Stimulated activated effector memory CD8-positive, alpha-beta T cell treated with anti-CD3 and anti-CD28 coated beads, Interleukin-12 subunit alpha, Interleukin-12 subunit beta, amount 100 ng/mL, for 72 hours (primary cell): ENCODE results near the gene ODC1.
A peak's percentile ranks its signal among the peaks of the same experiment; 100 is the strongest.

Experiments
- ATAC-seq: fragments of 150-1000 bp; cut with Tn5 transposase; 2 replicates; pipeline ENCODE4 v1.10.0; 2021
- DNase-seq, 2 donors: peaks; one replicate each; pipeline ENCODE4 v3.0.0; 2021 to 2022; ENCODE audit warnings: low spot score in 2 of 2
- H3K27ac Mint-ChIP-seq: one replicate; pipeline ENCODE4 v1.8.0; 2022; ENCODE audit warnings: mild to moderate bottlenecking, mixed read lengths
- H3K36me3 Mint-ChIP-seq: one replicate; pipeline ENCODE4 v1.8.0; 2022; ENCODE audit warnings: mild to moderate bottlenecking, mixed read lengths
- H3K4me1 Mint-ChIP-seq: one replicate; pipeline ENCODE4 v1.8.0; 2022; ENCODE audit warnings: mixed read lengths
- H3K4me3 Mint-ChIP-seq: one replicate; pipeline ENCODE4 v1.8.0; 2022; ENCODE audit warnings: mild to moderate bottlenecking, mixed read lengths
- H3K9me3 Mint-ChIP-seq: one replicate; pipeline ENCODE4 v1.8.0; 2022; ENCODE audit warnings: mixed read lengths

Gene ODC1

DNA sequence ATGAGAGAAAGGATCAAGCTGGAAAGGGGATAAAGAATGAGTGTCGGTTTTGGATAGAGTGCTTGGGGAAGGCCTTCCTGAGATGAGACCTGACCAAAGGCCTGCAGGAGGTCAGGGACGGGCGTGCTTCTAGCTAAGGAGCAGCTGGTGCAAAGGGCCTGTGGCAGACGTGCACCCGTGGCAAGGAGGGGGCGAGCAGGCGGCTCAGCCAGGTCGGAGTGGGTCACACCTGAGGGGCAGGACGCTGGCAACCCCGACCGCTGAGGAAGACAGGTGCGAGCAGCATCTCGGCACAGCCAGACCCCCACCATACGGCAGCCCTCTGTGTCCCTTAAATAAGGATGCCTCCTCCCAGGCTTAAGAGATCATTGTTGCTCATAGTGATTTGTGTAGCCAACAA, 48.1 kb downstream of the ODC1 start:
- Mint-ChIP-seq H3K9me3 (no peaks in the 10 kb centered on the region), H3K4me1 (peaks cover 53% of the 10 kb centered on the region), H3K36me3 (peaks cover 61% of the 10 kb centered on the region), H3K27ac (peak overlapping the region; percentile 88), H3K4me3 (peak overlapping the region; percentile 49)
- no peak for DNase-seq
- no peak for ATAC-seq

GRCh38 chr2:10399358-10399757, 48.8 kb downstream of the ODC1 start:
- Mint-ChIP-seq H3K36me3 (peaks cover 58% of the 10 kb centered on the region), H3K4me1 (peaks cover 55% of the 10 kb centered on the region), H3K4me3 (peak overlapping the region; percentile 49), H3K27ac (peak overlapping the region; percentile 88), H3K9me3 (no peaks in the 10 kb centered on the region)
- DNase-seq (no peak), ATAC-seq (no peak)

GRCh38 chr2:10398496-10398895, 49.6 kb downstream of the ODC1 start:
- ATAC-seq (no peak), DNase-seq (no peak)

DNA sequence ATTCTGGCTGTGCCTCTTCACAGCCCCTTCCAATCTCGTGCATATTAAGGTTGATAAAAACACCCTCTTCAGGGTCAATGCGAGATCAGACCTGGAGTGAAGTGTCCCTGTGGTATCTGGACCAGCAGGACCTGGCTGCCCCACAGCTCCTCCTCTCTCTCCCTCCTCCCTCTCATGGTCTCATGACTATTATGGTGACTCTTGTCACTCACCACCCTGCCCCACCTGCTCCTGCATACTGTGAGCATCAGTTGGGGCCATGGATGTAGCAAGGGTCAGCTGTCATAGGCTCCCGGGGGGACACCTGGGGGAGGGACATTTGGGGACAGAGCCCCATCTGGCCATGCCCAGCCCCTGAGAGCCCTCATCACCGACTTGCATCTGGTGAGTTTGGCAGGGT, 50.2 kb downstream of the ODC1 start:
- peak overlapping the region; percentile 80 for H3K27ac Mint-ChIP-seq
- ATAC-seq: no peak

More at GRCh38 chr2:10398496-10398895, 49.6 kb downstream of the ODC1 start:
- H3K9me3 Mint-ChIP-seq: no peaks in the 10 kb centered on the region
- H3K36me3 Mint-ChIP-seq: peaks cover 56% of the 10 kb centered on the region
- peaks cover 52% of the 10 kb centered on the region for H3K4me1 Mint-ChIP-seq
- H3K27ac Mint-ChIP-seq: peak overlapping the region; percentile 80
- no peak overlapping the region for H3K4me3 Mint-ChIP-seq

GRCh38 chr2:10397297-10397875, 50.7 kb downstream of the ODC1 start:
- peaks cover 50% of the 10 kb centered on the region for H3K36me3 Mint-ChIP-seq
- DNase-seq (no peak), ATAC-seq (no peak)
- H3K27ac Mint-ChIP-seq: peak overlapping the region; percentile 80
- no peak overlapping the region for H3K4me3 Mint-ChIP-seq
- H3K9me3 Mint-ChIP-seq: no peaks in the 10 kb centered on the region
- H3K4me1 Mint-ChIP-seq: peaks cover 48% of the 10 kb centered on the region

More for the DNA sequence above, 50.2 kb downstream of the ODC1 start:
- Mint-ChIP-seq H3K4me1 (peaks cover 52% of the 10 kb centered on the region), H3K4me3 (no peak overlapping the region), H3K36me3 (peaks cover 55% of the 10 kb centered on the region), H3K9me3 (no peaks in the 10 kb centered on the region)
- no peak for DNase-seq

- H3K36me3 Mint-ChIP-seq: peaks cover 47% of the 10 kb centered on the region
- peak overlapping the region; percentile 80 for H3K27ac Mint-ChIP-seq
- no peaks in the 10 kb centered on the region for H3K9me3 Mint-ChIP-seq
- H3K4me1 Mint-ChIP-seq: peaks cover 44% of the 10 kb centered on the region
- ATAC-seq (no peak), DNase-seq (no peak)
- H3K4me3 Mint-ChIP-seq: no peak overlapping the region
Observed at GRCh38 chr2:10396464-10396863, 51.7 kb downstream of the ODC1 start.

- ATAC-seq (no peak), DNase-seq (no peak)
- H3K36me3 Mint-ChIP-seq: peaks cover 41% of the 10 kb centered on the region
- H3K4me3 Mint-ChIP-seq: no peak overlapping the region
- H3K9me3 Mint-ChIP-seq: no peaks in the 10 kb centered on the region
- peak overlapping the region; percentile 80 for H3K27ac Mint-ChIP-seq
- H3K4me1 Mint-ChIP-seq: peaks cover 39% of the 10 kb centered on the region
Observed at GRCh38 chr2:10395893-10396292, 52.2 kb downstream of the ODC1 start.

DNA sequence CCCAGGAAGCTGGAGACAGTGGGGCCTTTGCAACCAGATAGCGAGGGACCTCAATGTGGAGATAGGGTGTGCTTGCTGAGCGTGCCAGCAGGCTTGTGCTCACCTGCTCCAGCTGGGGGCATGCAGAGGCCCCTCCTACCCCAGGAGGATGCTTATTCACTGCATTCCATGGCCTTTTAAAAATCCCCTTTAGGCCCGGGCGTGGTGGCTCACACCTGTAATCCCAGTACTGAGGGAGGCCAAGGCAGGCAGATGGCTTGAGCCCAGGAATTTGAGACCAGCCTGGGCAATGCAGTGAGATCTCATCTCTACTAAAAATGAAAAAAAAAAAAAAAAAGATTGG, 54.5 kb downstream of the ODC1 start:
- Mint-ChIP-seq H3K9me3 (no peaks in the 10 kb centered on the region), H3K36me3 (peaks cover 18% of the 10 kb centered on the region), H3K27ac (peak overlapping the region; percentile 67), H3K4me1 (peaks cover 41% of the 10 kb centered on the region), H3K4me3 (no peak overlapping the region)
- ATAC-seq (no peak), DNase-seq (no peak)

DNA sequence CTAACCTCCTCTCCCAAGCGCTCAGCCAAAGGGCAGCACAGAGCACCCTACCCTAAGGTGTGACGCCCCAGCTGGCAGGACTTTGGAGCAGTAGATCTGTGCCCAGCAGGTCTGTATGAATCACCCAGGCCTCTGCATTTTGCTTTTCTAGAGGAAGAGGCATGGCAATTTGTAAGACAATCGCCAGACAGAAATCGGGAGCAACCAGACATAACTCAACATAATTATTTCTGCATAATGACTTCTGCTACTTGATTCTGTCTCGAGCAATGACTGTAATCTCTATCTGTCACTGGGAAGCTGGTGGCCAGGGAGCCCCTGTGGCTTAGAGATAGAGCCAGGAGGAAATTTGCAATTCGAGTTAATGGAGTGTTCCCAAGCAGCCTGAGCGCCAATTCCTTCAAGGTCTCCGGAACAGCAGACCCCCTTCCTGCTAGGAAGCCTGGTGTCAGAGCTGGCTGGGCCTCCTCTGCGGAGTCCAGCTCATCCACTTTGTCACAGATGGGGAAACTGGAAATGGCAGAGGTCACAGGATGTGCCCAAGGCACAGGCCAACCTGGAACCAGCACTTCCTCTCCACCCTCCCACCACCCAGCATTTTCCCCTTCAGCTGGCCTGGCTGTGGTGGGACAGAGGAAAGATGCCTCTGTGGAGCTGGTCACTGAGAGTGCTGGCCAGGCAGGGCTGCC, 55.0 kb downstream of the ODC1 start:
- H3K4me1 Mint-ChIP-seq: peaks cover 46% of the 10 kb centered on the region
- peak overlapping the region; percentile 67 for H3K27ac Mint-ChIP-seq
- no peak for ATAC-seq
- H3K36me3 Mint-ChIP-seq: peaks cover 13% of the 10 kb centered on the region
- no peak overlapping the region for H3K4me3 Mint-ChIP-seq
- no peak for DNase-seq
- H3K9me3 Mint-ChIP-seq: no peaks in the 10 kb centered on the region

- ATAC-seq (no peak), DNase-seq (no peak)
- Mint-ChIP-seq H3K4me1 (peaks cover 51% of the 10 kb centered on the region), H3K4me3 (no peak overlapping the region), H3K27ac (no peak overlapping the region), H3K36me3 (peaks cover 12% of the 10 kb centered on the region), H3K9me3 (no peaks in the 10 kb centered on the region)
Observed at GRCh38 chr2:10392548-10392947, 55.6 kb downstream of the ODC1 start.

DNA sequence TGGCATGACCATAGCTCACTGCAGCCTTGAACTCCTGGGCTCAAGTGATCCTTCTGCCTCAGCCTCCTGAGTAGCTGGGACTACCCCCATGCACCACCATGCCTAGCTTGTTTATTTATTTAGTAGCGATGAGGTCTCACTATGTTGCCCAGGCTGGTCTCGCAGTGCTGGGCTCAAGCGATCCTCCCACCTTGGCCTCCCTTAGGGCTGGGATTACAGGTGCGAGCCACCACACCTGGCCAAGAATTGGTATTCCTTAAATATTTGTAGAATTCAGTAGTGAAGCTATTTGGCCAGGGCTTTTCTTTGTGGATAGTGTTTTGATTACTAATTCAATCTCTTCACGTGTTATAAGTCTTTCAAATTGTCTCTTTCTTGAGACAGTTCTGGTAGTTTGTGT, 56.0 kb downstream of the ODC1 start:
- Mint-ChIP-seq H3K9me3 (no peaks in the 10 kb centered on the region), H3K4me1 (peaks cover 56% of the 10 kb centered on the region), H3K4me3 (no peak overlapping the region), H3K27ac (peak overlapping the region; percentile 86), H3K36me3 (peaks cover 15% of the 10 kb centered on the region)
- no peak for ATAC-seq
- DNase-seq: no peak

DNA sequence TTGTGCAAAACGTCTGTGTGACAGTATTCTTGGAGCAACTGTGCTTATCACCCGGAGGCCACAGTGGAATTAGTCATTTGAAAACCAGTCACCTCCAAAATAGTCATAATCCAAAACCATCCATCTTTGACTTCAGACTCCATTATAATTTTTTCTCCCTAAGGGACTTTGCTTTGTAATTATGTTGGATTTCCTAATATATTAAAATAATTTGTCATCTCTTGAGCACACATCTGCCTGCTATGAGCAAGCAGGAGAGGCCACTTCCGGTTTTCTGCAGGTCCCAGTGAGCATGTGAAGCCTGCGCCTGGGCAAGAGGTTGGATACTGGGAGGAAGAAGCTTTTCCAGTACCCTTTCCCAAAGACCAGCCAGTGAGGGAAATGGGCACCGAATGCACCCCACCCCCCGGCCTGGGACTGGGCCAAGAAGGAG, 57.7 kb downstream of the ODC1 start:
- H3K27ac Mint-ChIP-seq: peak overlapping the region; percentile 68
- H3K9me3 Mint-ChIP-seq: no peaks in the 10 kb centered on the region
- peaks cover 18% of the 10 kb centered on the region for H3K36me3 Mint-ChIP-seq
- no peak for DNase-seq
- H3K4me1 Mint-ChIP-seq: peaks cover 60% of the 10 kb centered on the region
- no peak overlapping the region for H3K4me3 Mint-ChIP-seq
- peak; percentile 70 for ATAC-seq
